Esophagus squamous epithelium (tissue), 5 donors: Measurements from ENCODE around the gene SPATS2L. TPM values are rescaled to one million over a fixed set of nuclear protein-coding genes. Genes with fewer than 3 reads are reported as not detected.

ENCODE experiments used
- DNase-seq: peaks from one replicate; lab custom pipeline; 2025; lab: John Stamatoyannopoulos, UW
- H3K27ac ChIP-seq, 4 donors: fragments of 200-600 bp; sonication (generic); one replicate each; pipeline ENCODE4 v1.5.1; 2016 to 2019; ENCODE audit warnings: mild to moderate bottlenecking in 1 of 4
- H3K27me3 ChIP-seq, 4 donors: fragments of 200-600 bp; sonication (generic); 1 replicate in 3 of 4; 2 replicates in 1 of 4; pipeline versions ENCODE4 v1.5.1 to v1.6.0; 2017 to 2021; ENCODE audit warnings: antibody characterized with exemption in 1 of 4
- H3K36me3 ChIP-seq, 3 donors: fragments of 200-600 bp; sonication (generic); one replicate each; pipeline ENCODE4 v1.5.1; 2016 to 2019
- H3K4me1 ChIP-seq, 3 donors: fragments of 200-600 bp; sonication (generic); one replicate each; pipeline ENCODE4 v1.5.1; 2017 to 2019
- H3K4me3 ChIP-seq, 4 donors: fragments of 200-600 bp; sonication (generic); 1 replicate in 3 of 4; 2 replicates in 1 of 4; pipeline ENCODE4 v1.5.1; 2016 to 2019; ENCODE audit warnings: mild to moderate bottlenecking in 2 of 4, moderate library complexity in 1 of 4
- H3K9me3 ChIP-seq, 3 donors: fragments of 200-600 bp; sonication (generic); one replicate each; pipeline ENCODE4 v1.5.1; 2016 to 2019
- POLR2A ChIP-seq, 4 donors: fragments of 450-650 bp; IDR thresholded peaks; one replicate each; pipeline ENCODE4 v1.6.1; 2017; ENCODE audit warnings: antibody characterized with exemption in 4 of 4, mild to moderate bottlenecking in 4 of 4, moderate library complexity in 3 of 4
- WGBS, 2 donors: methylation state at CpG; one replicate each; pipeline ENCODE4 v1.1.5; 2018; 5-methylcytosine and 5-hydroxymethylcytosine counted together
- intact Hi-C: fragments of 100-400 bp; cut with DNase I; formaldehyde crosslinking; loops from one replicate; pipeline ENCODE4 v1.15.0; 2022
- total RNA-seq, 4 donors: library from RNA; depleted of rRNA; stranded (reverse); fragments of >200 nt; gene quantifications; one replicate each; pipeline ENCODE4 v1.1.0, GENCODE V29; 2016
- TF ChIP-seq, protein P1 (sequence below), 6 experiments: fragments of 450-650 bp in 4 of 6; fragments of 200-600 bp in 2 of 6; sonication (generic) in 2 of 6; IDR thresholded peaks; one replicate each; pipeline ENCODE4 v1.5.1; 2016 to 2019; ENCODE audit warnings: antibody characterized with exemption in 6 of 6, mild to moderate bottlenecking in 4 of 6, moderate library complexity in 4 of 6
- donor health status: DM: yes; HTN: yes; CAD: no.

SPATS2L gene
- total RNA-seq, 4 donors from 2014 or later: 53.2 to 91.9 (median 68.3) TPM

DNA sequence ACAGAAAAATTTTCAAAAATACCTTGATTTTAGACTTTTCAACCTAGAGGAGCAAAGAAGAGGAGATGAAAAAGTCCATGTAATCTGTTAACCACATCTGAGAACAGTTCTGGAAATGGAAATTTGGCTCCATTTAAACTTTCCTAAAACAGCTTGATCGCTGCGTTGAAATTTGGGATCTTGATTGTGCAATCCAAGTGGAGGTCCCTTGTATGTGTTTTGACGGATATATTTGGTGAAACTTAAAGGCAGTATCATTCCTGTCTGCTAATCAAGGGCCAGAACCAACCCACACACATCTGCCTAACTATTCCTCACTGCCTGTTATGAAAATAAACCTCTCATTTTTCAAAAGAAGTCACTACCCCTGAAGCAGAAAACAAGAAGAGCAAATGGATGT is 46.6 kb downstream of the SPATS2L start:
- Histone ChIP-seq H3K36me3 (no peaks in the 10 kb centered on the region), H3K4me1 (peaks cover 16 to 75% (median 46%) of the 10 kb centered on the region in 3 donors), H3K27me3 (no peaks in the 10 kb centered on the region), H3K9me3 (no peaks in the 10 kb centered on the region), H3K4me3 (no peak overlapping the region), H3K27ac (peak overlapping the region in 2 of 4 donors; percentile 38 to 65)
- no peak for TF ChIP-seq POLR2A (IDR thresholded peaks at IDR 0.05)
- TF ChIP-seq, protein P1, sequence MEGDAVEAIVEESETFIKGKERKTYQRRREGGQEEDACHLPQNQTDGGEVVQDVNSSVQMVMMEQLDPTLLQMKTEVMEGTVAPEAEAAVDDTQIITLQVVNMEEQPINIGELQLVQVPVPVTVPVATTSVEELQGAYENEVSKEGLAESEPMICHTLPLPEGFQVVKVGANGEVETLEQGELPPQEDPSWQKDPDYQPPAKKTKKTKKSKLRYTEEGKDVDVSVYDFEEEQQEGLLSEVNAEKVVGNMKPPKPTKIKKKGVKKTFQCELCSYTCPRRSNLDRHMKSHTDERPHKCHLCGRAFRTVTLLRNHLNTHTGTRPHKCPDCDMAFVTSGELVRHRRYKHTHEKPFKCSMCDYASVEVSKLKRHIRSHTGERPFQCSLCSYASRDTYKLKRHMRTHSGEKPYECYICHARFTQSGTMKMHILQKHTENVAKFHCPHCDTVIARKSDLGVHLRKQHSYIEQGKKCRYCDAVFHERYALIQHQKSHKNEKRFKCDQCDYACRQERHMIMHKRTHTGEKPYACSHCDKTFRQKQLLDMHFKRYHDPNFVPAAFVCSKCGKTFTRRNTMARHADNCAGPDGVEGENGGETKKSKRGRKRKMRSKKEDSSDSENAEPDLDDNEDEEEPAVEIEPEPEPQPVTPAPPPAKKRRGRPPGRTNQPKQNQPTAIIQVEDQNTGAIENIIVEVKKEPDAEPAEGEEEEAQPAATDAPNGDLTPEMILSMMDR (IDR thresholded peaks at IDR 0.05): no peak
- intact Hi-C loops: no loop called here
- WGBS, 2 donors: 73 to 74% methylated on average over 3 of the region's 3 CpGs
- DNase-seq: no peak

DNA sequence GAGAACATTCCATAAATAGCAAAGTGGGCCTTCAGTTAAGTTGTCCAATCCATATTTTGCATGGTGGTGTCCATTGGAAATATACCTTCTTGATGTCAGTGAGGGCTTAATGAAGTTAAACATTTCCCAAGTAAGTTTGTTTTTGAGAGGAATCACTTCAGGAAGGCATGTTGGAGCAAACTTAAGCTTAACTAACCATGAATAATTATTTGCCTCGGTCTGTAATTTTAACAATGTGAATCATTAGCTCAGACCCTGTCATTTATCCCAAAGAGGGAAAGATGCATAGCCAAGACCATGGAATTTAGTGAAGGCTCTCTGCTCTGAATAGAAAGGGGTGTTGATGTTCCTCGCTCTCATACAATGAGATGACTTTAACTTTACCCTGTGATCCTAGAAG is 47.4 kb downstream of the SPATS2L start:
- intact Hi-C loops: no loop called here
- whole genome bisulfite sequencing, 2 donors: 46 to 63% methylated on average over 2 of the region's 2 CpGs
- H3K27ac ChIP-seq: peak overlapping the region in 1 of 4 donors; percentile 5
- DNase-seq: no peak
- TF ChIP-seq, protein P1 (IDR thresholded peaks at IDR 0.05): no peak
- TF ChIP-seq POLR2A (IDR thresholded peaks at IDR 0.05): no peak
- H3K27me3 ChIP-seq: no peaks in the 10 kb centered on the region
- no peaks in the 10 kb centered on the region for H3K36me3 ChIP-seq
- H3K4me3 ChIP-seq: no peak overlapping the region
- no peaks in the 10 kb centered on the region for H3K9me3 ChIP-seq
- peaks cover 13 to 71% (median 43%) of the 10 kb centered on the region in 3 donors for H3K4me1 ChIP-seq

DNA sequence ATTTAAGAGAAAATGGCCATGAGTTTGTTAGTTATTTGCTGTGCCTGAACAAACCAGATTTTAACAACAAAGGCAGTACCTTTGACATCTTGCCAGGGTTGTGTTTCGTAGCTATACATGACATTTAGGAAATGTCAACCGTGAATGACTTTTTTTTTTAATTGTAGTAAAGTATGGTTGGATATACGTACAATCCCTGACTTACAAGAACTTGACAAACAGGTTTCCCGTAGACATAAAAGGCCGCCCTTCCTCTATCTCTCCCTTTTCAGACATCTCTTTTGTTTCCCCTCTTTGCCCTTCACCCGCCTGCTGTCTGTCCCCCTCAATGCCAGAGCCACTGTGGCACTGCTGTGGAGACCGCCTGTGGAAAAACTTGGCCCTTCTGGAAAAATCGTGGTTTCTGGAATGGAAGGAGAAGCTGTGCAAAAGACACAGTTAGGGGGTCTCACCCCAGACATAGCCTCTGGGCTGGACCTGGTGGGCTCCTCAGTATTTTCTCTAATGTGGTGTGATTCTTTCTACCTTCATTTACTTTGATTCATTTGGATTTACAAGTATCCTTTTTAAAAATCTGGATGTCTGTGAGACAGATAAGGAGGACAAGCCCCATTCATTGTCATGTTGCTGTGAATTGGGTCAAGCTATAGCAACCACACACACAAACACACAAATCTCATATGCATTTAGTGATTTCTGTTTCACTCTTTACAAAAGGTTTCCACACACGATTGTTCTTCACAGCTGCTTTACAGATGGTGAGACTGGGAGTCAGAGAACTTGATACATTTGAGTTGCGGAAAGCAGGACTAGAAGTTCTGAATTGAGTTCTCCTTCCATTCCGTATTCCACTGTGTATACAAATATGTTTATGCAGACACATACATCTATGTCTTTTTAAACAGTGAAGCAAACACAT is 48.6 kb downstream of the SPATS2L start:
- WGBS, 2 donors: 49 to 68% methylated on average over 11 of the region's 11 CpGs
- intact Hi-C loops: no loop called here
- Histone ChIP-seq H3K27ac (peak overlapping the region in 3 of 4 donors; percentile 10 to 57 (median 39)), H3K9me3 (no peaks in the 10 kb centered on the region), H3K27me3 (no peaks in the 10 kb centered on the region), H3K4me3 (no peak overlapping the region), H3K4me1 (peaks cover 13 to 69% (median 43%) of the 10 kb centered on the region in 3 donors), H3K36me3 (no peaks in the 10 kb centered on the region)
- no peak for DNase-seq
- no peak for TF ChIP-seq POLR2A (IDR thresholded peaks at IDR 0.05)
- TF ChIP-seq, protein P1 (IDR thresholded peaks at IDR 0.05): no peak

DNA sequence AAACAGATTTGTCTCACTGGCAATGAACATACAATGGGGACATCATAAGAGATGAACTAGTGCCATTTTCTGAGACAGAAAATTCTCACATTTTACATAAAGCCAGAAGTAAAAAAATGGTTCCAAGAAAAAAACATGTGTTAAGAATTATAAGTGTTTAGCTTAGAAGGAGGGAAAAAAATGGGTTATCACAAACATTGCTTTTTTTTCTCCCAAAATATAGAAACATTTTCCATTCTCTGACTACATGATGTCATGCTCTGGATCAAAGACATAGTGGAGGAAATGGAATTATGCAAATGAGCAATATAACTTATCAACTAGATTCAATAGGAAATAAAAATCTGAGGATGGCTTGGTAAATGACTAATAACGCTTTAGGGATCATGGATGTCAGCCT is 49.8 kb downstream of the SPATS2L start:
- peaks cover 13 to 69% (median 43%) of the 10 kb centered on the region in 3 donors for H3K4me1 ChIP-seq

More for the DNA sequence above, 49.8 kb downstream of the SPATS2L start:
- H3K9me3 ChIP-seq: no peaks in the 10 kb centered on the region
- intact Hi-C loops: no loop called here
- no peak overlapping the region for H3K4me3 ChIP-seq
- no peak for DNase-seq
- no peaks in the 10 kb centered on the region for H3K36me3 ChIP-seq
- no peak for TF ChIP-seq POLR2A (IDR thresholded peaks at IDR 0.05)
- TF ChIP-seq, protein P1 (IDR thresholded peaks at IDR 0.05): no peak
- peak overlapping the region in 3 of 4 donors; percentile 19 to 39 (median 34) for H3K27ac ChIP-seq
- no peaks in the 10 kb centered on the region for H3K27me3 ChIP-seq
- WGBS, 2 donors: 38 to 43% methylated on average over 1 of the region's 1 CpG
